NB4 (cell line): Measurements from ENCODE around the gene CATSPER2.
"Not testable (repeated sequence)": the region's sequence is repeated elsewhere in the genome, so short reads cannot be mapped to it uniquely, and the experiment has no call there.

Experiments used
- DNase-seq: peaks from one replicate; pipeline ENCODE4 v3.0.0; 2010; ENCODE audit warnings: low read depth
- H3K4me3 ChIP-seq: one replicate; pipeline ENCODE4 v1.5.1; 2011; ENCODE audit warnings: mild to moderate bottlenecking, low read depth, low read length, moderate library complexity
- MYC ChIP-seq: IDR thresholded peaks from 2 replicates; pipeline ENCODE4 v1.6.1; 2011; ENCODE audit warnings: low read depth, low read length
- POLR2A ChIP-seq: IDR thresholded peaks from 2 replicates; pipeline ENCODE4 v1.6.1; 2011; ENCODE audit warnings: mild to moderate bottlenecking; ENCODE audit not compliant: insufficient read length; ENCODE audit errors: extremely low read depth
- TF ChIP-seq, protein P1 (sequence below): IDR thresholded peaks from 2 replicates; pipeline ENCODE4 v1.6.1; 2011; ENCODE audit warnings: low read depth, low read length
- TF ChIP-seq, protein P2 (sequence below): IDR thresholded peaks from one replicate; pipeline ENCODE4 v1.5.1; 2012; ENCODE audit warnings: low read depth, low read length

CATSPER2 gene

GRCh38 chr15:43625106-43625505 is 23.5 kb downstream of the CATSPER2 start:
- no peak overlapping the region for H3K4me3 ChIP-seq
- no peak for DNase-seq
- TF ChIP-seq MYC (no peak), POLR2A (no peak)
- TF ChIP-seq, protein P1, sequence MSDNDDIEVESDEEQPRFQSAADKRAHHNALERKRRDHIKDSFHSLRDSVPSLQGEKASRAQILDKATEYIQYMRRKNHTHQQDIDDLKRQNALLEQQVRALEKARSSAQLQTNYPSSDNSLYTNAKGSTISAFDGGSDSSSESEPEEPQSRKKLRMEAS: no peak
- TF ChIP-seq, protein P2, sequence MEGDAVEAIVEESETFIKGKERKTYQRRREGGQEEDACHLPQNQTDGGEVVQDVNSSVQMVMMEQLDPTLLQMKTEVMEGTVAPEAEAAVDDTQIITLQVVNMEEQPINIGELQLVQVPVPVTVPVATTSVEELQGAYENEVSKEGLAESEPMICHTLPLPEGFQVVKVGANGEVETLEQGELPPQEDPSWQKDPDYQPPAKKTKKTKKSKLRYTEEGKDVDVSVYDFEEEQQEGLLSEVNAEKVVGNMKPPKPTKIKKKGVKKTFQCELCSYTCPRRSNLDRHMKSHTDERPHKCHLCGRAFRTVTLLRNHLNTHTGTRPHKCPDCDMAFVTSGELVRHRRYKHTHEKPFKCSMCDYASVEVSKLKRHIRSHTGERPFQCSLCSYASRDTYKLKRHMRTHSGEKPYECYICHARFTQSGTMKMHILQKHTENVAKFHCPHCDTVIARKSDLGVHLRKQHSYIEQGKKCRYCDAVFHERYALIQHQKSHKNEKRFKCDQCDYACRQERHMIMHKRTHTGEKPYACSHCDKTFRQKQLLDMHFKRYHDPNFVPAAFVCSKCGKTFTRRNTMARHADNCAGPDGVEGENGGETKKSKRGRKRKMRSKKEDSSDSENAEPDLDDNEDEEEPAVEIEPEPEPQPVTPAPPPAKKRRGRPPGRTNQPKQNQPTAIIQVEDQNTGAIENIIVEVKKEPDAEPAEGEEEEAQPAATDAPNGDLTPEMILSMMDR: no peak

DNA sequence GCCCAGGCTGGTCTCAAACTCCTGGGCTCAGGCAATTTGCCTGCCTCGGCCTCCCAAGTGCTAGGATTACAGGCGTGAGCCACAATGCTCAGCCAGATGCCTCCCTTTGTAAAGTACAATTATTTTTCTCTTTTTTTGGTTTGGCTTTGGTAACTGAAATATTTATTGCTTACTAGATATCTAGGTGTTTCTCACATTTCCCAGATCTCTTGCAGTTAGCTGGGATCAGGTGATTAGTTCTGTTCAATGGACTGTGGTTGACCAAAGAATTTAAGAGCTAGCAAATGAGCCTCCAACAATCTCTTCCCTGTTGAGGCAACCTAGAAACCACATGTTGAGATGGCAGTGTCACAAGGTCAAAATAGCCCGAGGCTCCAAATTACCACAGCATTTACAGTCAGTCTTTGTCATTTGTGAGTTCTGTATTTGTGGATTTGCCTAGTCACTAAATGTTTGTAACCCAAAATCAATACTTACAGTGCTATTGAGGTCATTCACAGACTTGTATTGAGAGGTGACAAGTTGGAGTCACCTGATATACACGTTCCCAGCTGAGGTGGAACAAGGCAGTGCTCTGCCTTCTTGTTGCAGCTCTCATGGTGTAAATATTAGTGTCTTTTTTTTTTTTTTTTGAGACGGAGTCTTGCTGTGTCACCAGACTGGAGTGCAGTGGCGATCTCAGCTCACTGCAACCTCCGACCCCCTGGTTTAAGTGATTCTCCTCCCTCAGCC is 26.4 kb downstream of the CATSPER2 start:
- H3K4me3 ChIP-seq, DNase-seq: not testable (repeated sequence)

- H3K4me3 ChIP-seq: not testable (repeated sequence)
Measured at GRCh38 chr15:43618700-43619099, 29.9 kb downstream of the CATSPER2 start, which contains the start of gene STRC. Gene STRC (minus strand): TSS chr15:43618800. CDS start chr15:43618722, 78 bp downstream.

GRCh38 chr15:43617750-43618149 is 30.9 kb downstream of the CATSPER2 start:
- not testable (repeated sequence) for DNase-seq, H3K4me3 ChIP-seq

More at GRCh38 chr15:43618700-43619099, 29.9 kb downstream of the CATSPER2 start, which contains the start of gene STRC:
- DNase-seq: not testable (repeated sequence)

DNA sequence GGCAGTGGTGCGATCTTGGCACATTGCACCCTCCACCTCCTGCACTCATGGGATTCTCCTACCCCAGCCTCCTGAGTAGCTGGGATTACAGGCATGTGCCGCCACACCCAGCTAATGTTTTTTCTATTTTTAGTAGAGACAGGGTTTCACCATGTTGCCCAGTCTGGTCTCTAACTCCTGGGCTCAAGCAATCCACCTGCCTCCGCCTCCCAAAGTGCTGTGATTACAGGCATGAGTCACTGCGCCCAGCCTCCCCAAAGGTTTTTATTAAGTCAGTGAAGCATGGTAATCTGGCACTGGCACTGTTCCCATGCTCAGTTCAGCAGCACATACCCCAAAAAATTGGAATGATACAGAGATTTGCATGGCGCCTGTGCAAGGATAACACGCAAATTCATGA is 46.4 kb downstream of the CATSPER2 start:
- DNase-seq, H3K4me3 ChIP-seq: not testable (repeated sequence)

DNA sequence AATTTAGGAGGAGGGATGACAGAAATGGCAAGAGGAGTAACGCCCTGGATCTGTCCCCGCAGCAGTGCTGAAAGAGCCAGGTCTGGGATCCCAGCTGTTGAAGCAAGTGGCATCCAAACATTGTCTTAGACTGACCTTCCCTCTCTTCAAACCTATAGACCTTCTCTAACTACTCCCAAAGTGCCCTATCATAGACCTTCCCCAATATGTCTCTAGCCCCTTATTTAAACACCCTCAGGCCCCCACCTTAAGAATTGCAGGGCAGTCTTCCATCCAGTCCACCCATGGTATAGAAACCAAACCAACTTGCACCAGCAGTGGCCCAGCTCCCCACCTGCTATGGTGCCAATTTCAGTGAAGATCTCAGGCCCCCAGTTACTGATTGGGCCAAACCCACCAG is 48.4 kb downstream of the CATSPER2 start:
- not testable (repeated sequence) for DNase-seq

GRCh38 chr15:43599131-43599530 is 49.5 kb downstream of the CATSPER2 start:
- not testable (repeated sequence) for H3K4me3 ChIP-seq, DNase-seq

More for the DNA sequence above, 48.4 kb downstream of the CATSPER2 start:
- not testable (repeated sequence) for H3K4me3 ChIP-seq

DNA sequence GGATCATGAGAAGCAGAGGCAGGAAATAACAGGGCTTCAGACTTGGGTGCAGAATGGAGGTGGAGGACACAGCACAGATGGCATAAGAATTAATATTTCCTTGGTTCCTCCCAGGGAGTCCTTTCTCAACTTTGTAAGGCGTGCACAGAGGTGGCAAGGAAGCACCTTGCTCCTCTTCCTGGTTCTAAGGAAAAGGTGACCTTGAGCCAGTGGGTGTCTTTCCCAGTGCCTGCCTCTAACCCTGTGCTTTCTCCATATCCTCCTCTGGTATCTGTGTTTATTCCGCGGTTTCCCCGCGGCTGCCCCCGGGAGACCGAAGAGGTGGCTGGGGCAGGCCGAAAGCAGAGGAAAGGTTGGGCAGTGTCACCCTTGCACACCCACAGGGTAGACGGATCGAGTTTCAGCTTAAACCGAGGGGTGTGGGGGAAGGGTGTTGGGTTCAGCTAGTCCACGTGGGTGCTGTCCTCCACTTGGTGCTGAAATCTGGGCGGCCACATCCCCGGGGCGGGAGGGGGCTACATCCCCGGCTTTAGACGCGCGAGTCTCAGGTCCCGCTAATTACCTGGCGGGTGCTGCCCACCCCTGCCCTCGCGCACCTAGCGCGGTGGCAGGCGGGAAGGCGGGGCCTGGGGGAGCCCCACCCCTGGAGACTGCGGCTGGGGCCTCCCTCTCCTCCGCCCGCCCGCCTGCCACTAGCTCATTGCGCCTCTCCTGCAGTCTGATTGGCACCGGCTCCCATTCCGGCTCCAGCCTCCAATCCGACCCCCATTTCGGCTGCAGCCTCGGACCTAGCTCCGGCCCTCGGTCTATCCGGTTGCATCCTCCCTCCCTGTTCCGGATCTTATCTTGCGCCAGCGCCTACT is 55.1 kb downstream of the CATSPER2 start, which contains the start of gene CKMT1B:
Gene CKMT1B, plus strand, starts transcription at position 700 of the 863 bp plus-strand sequence. CDS start 192 bp downstream, outside the sequence.
- not testable (repeated sequence) for H3K4me3 ChIP-seq, DNase-seq

DNA sequence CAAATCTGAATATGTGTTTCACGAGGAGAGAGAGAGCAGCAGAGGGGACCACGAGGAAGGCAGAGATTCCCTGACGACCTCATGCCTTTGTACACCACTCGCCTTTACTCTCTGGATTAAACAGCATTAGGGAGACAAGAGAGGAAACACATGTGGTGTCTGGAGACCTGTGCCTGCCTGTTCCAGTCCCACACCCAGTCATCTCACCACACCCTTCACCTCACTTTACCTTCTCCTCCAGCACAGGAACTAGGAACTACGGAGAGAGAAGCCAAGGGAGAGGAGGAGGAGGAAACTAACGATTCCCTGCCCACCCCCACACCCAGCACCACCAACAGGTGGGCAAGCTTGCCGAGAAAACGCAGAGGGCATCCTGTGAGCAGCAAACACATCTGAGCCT is 55.8 kb downstream of the CATSPER2 start:
- not testable (repeated sequence) for H3K4me3 ChIP-seq, DNase-seq

- not testable (repeated sequence) for DNase-seq, H3K4me3 ChIP-seq
Measured at GRCh38 chr15:43589778-43590466, 58.7 kb downstream of the CATSPER2 start, which contains the start of gene PPIP5K1. Gene PPIP5K1 (minus strand): TSS chr15:43590208. CDS start chr15:43584504, 5,704 bp downstream.
